ENCODE measurements around the gene LNX1.

LNX1 gene

DNA sequence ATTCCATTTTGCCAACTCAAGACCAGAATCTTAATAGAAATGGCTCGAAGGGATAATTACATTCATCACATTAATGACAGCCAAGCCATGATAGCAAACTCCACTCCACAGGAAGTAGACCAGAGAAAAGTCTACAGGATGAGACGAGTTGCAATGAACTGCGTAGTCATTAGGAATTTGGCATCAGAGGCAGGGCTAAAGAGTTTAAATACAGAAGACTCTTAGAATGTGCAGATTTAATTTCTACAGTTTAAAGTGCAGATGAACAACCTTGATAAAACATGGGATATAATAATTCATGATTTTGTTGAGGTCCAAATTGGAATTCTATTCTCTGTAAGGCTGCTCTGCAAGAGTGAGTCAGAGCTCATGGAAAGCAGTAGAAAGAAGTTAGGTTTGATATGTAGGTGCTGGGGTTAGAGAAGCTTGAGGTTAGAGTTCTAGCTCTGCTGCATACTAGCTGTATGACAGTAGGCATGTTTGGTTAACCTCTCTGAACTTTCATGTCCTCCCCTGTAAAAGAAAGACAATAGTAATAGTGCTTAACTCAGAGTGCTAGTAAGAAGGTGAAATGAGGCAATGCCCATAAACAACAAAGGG, 32.2 kb downstream of the LNX1 start:
- TF ChIP-seq, protein P1, sequence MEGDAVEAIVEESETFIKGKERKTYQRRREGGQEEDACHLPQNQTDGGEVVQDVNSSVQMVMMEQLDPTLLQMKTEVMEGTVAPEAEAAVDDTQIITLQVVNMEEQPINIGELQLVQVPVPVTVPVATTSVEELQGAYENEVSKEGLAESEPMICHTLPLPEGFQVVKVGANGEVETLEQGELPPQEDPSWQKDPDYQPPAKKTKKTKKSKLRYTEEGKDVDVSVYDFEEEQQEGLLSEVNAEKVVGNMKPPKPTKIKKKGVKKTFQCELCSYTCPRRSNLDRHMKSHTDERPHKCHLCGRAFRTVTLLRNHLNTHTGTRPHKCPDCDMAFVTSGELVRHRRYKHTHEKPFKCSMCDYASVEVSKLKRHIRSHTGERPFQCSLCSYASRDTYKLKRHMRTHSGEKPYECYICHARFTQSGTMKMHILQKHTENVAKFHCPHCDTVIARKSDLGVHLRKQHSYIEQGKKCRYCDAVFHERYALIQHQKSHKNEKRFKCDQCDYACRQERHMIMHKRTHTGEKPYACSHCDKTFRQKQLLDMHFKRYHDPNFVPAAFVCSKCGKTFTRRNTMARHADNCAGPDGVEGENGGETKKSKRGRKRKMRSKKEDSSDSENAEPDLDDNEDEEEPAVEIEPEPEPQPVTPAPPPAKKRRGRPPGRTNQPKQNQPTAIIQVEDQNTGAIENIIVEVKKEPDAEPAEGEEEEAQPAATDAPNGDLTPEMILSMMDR (IDR thresholded peaks at IDR 0.05; ENCODE audit: low read depth, low read length) = no peak
- no peak for DNase-seq (ENCODE audit: extremely low read depth, low read depth)

DNA sequence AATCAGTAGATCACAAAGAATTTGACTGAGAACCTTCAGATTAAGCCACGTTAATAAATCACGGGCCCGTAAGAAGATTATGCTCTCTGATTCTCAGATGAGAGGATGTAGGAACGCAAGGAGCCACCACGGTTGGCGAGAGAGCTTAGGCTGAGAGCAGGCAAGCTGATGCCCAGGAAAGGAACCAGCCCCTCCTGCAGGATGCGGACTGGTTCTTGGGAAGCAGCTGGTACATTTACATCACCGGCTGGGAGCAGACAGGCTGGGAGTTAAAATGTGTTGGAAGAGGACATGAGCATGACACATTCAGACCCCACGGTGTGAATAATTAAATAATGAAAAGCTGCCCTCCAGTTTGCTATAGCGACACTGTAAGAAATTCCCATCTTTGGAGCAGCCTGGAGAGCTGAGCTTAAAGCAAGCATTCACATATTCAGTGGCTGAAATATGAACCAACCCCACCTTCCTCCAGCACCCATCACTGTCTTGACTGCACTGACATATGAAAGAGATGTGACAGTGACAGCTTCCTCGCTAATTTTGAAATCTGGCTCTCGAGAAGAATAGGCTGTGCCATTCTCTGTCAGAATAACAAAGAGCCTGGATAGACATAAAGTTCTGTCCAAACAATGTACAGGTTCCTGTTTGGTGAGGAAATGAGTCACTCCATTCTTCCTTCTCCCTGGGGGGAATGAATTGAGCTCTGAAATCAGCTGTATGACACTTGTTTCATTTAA, 33.1 kb downstream of the LNX1 start:
- TF ChIP-seq, protein P1 (IDR thresholded peaks at IDR 0.05; ENCODE audit: low read depth, low read length) = no peak
- no peak for DNase-seq (ENCODE audit: extremely low read depth, low read depth)

DNA sequence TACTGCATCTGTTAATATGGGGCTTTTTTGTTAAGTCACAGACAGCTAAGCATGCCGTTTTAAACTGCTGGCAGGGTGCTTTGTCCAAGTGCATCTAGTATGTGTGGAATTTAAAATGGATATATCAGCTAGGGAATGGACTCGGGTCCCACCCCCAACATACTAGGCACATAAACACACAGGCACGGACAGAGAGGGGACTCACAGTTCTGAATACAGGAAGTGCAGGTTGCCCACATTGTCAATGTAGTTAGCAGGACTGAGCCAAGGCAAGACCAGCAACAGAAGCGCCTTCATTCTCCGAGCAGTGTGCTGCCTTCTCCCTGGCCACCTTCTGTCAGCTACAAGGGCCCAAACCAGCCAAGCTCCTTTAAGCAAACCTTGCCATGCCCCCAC, 33.6 kb downstream of the LNX1 start:
- TF ChIP-seq, protein P1 (IDR thresholded peaks at IDR 0.05; ENCODE audit: low read depth, low read length) = no peak
- DNase-seq (ENCODE audit: extremely low read depth, low read depth) = no peak

DNA sequence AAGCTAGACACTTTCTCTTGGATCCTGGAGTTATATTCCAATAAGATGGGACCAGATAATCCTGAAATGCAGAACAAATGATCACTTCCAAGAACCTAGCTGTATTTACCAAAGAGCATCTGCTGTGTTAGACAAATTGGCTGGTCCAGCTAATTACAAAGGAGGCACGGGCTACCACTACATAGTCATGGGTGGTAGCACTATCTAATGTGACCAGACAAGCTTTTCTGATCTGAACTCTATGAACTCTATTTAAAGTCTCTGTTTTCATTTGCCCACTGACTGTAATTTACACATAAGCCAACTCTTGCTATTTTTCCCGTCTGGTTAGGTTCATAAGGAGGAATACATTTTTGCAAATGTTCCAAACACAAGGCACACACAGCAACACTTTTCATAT, 34.6 kb downstream of the LNX1 start:
- DNase-seq (ENCODE audit: extremely low read depth, low read depth) = no peak
- TF ChIP-seq, protein P1 (IDR thresholded peaks at IDR 0.05; ENCODE audit: low read depth, low read length) = no peak

DNA sequence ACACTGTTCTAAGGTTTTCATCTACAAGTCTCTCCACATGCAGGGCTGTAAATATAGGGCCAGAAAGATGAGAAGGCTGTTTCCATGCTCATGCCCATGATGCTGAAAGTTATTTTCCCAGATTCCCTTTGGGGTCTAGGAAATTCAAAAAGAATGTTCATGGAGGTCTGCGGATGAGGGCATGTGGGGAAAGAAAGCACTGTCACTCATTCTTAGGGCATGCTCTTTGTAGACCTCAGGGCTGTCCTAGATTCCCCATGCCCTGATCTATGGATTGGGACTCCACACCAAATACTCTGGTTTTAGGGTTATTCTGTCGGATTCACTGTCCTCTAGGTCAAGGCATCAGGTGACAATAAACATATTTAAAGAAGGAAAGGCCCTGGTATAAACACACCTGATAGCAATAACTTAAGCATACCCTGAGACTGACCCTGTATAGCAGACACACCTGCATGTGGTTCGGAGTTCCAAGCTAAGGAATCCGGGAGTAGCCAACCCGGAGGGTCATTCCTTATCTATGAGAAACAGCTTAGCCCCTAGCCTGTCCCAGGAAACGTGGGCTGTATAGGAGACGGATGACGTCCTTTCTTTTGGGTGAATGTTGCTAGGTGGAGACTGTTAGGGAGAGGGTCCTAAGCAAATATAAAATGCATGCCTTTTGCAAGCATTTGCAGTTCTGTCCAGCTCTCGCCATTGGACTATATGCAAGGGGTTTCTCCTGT, 37.6 kb downstream of the LNX1 start:
- no peak for DNase-seq (ENCODE audit: extremely low read depth, low read depth)
- TF ChIP-seq, protein P1 (IDR thresholded peaks at IDR 0.05; ENCODE audit: low read depth, low read length) = no peak

DNA sequence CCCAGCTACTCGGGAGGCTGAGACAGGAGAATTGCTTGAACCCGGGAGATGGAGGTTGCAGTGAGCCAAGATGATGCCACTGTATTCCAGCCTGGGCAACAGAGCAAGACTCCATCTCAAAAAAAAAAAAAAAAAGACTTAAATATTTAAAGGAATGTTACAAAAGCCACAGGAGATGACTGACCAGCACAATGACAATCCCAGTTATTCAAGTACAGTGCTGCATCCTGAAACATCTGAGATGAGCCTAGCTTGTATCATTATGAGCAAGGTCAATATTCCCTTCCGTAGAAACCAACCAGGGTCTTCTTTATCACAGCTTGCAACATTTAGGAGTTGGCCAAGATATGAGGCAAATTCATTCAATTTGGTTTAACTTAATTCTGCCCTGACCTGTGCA, 38.6 kb downstream of the LNX1 start:
- TF ChIP-seq, protein P1 (IDR thresholded peaks at IDR 0.05; ENCODE audit: low read depth, low read length) = no peak
- DNase-seq (ENCODE audit: extremely low read depth, low read depth) = no peak

DNA sequence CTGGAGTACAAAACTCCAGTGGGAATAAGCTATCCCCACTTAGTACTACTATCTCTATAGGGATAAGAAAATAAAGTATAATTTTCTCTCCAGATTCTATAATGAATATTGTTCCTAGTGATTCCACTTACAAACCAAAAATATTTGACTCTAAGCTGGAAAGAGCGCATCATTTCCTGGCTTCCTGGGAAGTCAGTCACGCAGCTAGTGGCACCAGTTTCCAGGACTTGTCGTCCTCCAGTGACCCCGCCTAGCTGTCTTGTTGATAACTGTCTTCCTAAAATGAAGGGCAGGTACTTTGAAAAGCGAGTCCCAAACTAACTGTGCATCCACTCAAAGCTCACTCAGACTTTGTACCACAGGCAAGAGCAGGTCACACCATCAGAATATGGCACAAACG, 39.3 kb downstream of the LNX1 start:
- no peak for DNase-seq (ENCODE audit: extremely low read depth, low read depth)
- TF ChIP-seq, protein P1 (IDR thresholded peaks at IDR 0.05; ENCODE audit: low read depth, low read length) = no peak

Measured in AG09319 (cell line).